ENCODE data around the gene SNU13. TPM values are rescaled to one million over a fixed set of nuclear protein-coding genes. Genes with fewer than 3 reads are reported as not detected.

Gene SNU13
- total and polyA plus RNA-seq, 2 of the 4 experiments (the other 2 are of a cell fraction): 122 to 185 TPM

DNA sequence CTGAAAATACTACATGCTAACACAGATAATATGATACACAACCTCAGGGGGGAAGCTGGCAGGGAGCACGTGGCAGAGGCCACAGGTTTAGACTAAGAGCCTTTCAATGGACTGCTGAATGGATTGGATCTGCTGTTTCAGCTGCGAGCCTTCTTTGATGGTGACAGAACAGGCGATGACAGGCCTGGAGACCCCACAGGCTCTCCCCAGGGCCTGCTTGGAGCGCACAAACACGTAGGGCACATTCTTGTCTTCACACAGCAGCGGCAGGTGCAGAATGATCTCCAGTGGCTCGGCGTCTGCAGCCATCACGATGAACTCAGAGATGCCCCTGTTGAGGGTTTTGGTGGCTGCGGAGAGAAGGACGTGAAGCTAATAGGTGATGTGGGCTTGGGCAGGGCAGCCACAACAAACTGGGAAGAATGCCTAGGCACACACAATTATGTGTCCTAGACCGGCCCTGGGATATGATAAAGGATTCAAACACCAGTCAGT is 13.8 kb downstream of the SNU13 start:
- Histone ChIP-seq H3K9me1 (ENCODE audit: insufficient read depth, low read length) (peaks cover 17% of the 10 kb centered on the region), H3K18ac (ENCODE audit: low read depth, low read length) (no peak overlapping the region), H2BK20ac (ENCODE audit: low read depth, low read length) (no peak overlapping the region), H3K4me2 (ENCODE audit: low read depth, low read length) (no peak overlapping the region), H3K56ac (ENCODE audit: extremely low read depth, insufficient read depth, low read length) (no peak overlapping the region), H3K4me3 (ENCODE audit: insufficient read depth, low read depth, low read length) (no peak overlapping the region), H3K79me1 (ENCODE audit: low read depth in 1 of 2, low read length in 2 of 2) (peaks cover 25 to 76% of the 10 kb centered on the region in 2 experiments), H3K4me1 (ENCODE audit: control insufficient read depth, insufficient read depth, low read length) (peaks cover 5% of the 10 kb centered on the region; the same call in 1 of the 2 replicates), H2AK9ac (replicated peaks; ENCODE audit: low read depth, low read length, poor library complexity) (no peak overlapping the region), H3K27ac (ENCODE audit: insufficient read depth, low read length) (no peak overlapping the region), H2BK15ac (ENCODE audit: low read depth, low read length) (no peak overlapping the region), H3K14ac (replicated peaks; ENCODE audit: low read depth, low read length) (no peak overlapping the region), H3K36me3 (ENCODE audit: control insufficient read depth, insufficient read depth, low read length) (peaks cover 33% of the 10 kb centered on the region), H3K4ac (ENCODE audit: low read depth, low read length) (no peak overlapping the region), H3K27me3 (ENCODE audit: control insufficient read depth, insufficient read depth, low read length) (no peaks in the 10 kb centered on the region), H2AK5ac (ENCODE audit: low read depth, low read length) (no peak overlapping the region), H3K9ac (ENCODE audit: low read depth, low read length) (no peak overlapping the region), H2AFZ (replicated peaks; ENCODE audit: low read length, poor library complexity) (peak overlapping the region; percentile 32), H4K20me1 (ENCODE audit: insufficient read depth, low read length) (peaks cover 12% of the 10 kb centered on the region), H4K5ac (ENCODE audit: low read depth, low read length) (no peak overlapping the region), H3K9me3 (ENCODE audit: control insufficient read depth, insufficient read depth, low read length) (no peaks in the 10 kb centered on the region), H4K91ac (ENCODE audit: insufficient read depth, low read depth, low read length) (no peak overlapping the region), H4K8ac (ENCODE audit: low read depth in 2 of 2, low read length in 2 of 2) (no peak overlapping the region), H2BK120ac (ENCODE audit: low read depth, low read length) (no peak overlapping the region), H3K23ac (ENCODE audit: low read depth, low read length) (no peak overlapping the region), H2BK5ac (ENCODE audit: low read depth, low read length, poor library complexity, severe bottlenecking) (no peak overlapping the region)
- WGBS, 2 experiments (ENCODE audit: extremely low coverage in 2 of 2, insufficient read length in 1 of 2): 88% methylated on average over 6 of the region's 12 CpGs; no CpG with 5 or more reads in 1 of the 2 experiments
- POLR2A ChIA-PET (ENCODE audit: unreplicated experiment): no interaction called here
- BruUV-seq (replicated peaks): no TSS peak
- TF ChIP-seq POLR2A (IDR thresholded peaks at IDR 0.05; ENCODE audit: low read depth, low read length) (no peak), RAD21 (IDR thresholded peaks at IDR 0.05; ENCODE audit: low read length) (no peak), FOS (IDR thresholded peaks at IDR 0.05; ENCODE audit: low read depth, low read length) (no peak), CHD1 (IDR thresholded peaks at IDR 0.05; ENCODE audit: low read depth, low read length) (no peak), USF2 (IDR thresholded peaks at IDR 0.05; ENCODE audit: low read depth, low read length) (no peak), RCOR1 (IDR thresholded peaks at IDR 0.05; ENCODE audit: insufficient replicate concordance, low read length) (no peak), NFE2L2 (IDR thresholded peaks at IDR 0.05; ENCODE audit: low read depth, low read length) (no peak), SMC3 (IDR thresholded peaks at IDR 0.05; ENCODE audit: low read depth, low read length) (no peak)
- no peak for DNase-seq
- in situ Hi-C loops (cut with MboI; ENCODE audit: low sequenced_read_pairs): no loop called here
- dilution Hi-C loops (cut with HindIII; ENCODE audit: low sequenced_read_pairs, unreplicated experiment): no loop called here
- ATAC-seq (ENCODE audit: low read depth): no peak
- intact Hi-C loops (cut with micrococcal nuclease): no loop called here
- CTCF ChIA-PET: no interaction called here

Data from IMR-90 (cell line).